Measurements from ENCODE around the gene PAPPA. TPM values are rescaled to one million over a fixed set of nuclear protein-coding genes. Genes with fewer than 3 reads are reported as not detected.

Gene PAPPA
- total RNA-seq, 2 donors from 2014 or later: not detected

- H3K4me1 Mint-ChIP-seq (ENCODE audit: low read depth): no peaks in the 10 kb centered on the region
- no peak for ATAC-seq (replicated peaks in 1 of 2)
- H3K27me3 Mint-ChIP-seq (ENCODE audit: low read depth): no peaks in the 10 kb centered on the region
- no peak overlapping the region for H3K27ac Mint-ChIP-seq
- H3K9me3 Mint-ChIP-seq: no peaks in the 10 kb centered on the region
- H3K36me3 Mint-ChIP-seq (ENCODE audit: insufficient read depth in 2 of 2): no peaks in the 10 kb centered on the region
- DNase-seq: no peak
- H3K4me3 Mint-ChIP-seq: no peak overlapping the region
Observed at GRCh38 chr9:116419181-116419580, 265.6 kb downstream of the PAPPA start.

DNA sequence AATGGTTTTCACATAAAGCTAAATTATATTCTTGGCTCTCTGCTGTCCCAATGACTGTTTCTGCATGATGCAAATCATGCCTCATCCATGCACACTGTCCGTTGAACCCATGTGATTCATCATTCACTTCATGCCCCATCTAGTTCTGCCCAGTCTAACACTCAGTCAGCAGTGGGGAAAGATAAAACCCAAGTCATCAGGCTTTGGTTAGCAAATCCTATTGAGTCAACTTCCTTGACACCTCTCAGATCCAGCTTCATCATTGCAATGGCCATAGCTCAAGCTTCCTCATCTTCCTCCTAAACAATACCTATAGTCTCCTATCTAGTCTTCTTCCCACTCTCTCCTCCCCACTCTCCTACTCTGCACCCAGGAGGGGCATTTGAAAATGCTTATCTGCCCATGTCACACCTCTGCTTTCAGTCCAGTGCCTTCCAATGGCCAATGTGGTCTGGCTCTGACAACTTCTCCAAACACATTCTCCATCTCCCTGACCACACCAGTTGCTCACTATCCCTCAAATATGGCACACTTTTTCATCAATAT lies 267.5 kb downstream of the PAPPA start:
- Mint-ChIP-seq H3K4me1 (ENCODE audit: low read depth) (no peaks in the 10 kb centered on the region), H3K4me3 (no peak overlapping the region), H3K27ac (no peak overlapping the region), H3K36me3 (ENCODE audit: insufficient read depth in 2 of 2) (peaks cover 0 to 2% of the 10 kb centered on the region in 2 donors), H3K27me3 (ENCODE audit: low read depth) (no peaks in the 10 kb centered on the region), H3K9me3 (no peaks in the 10 kb centered on the region)
- ATAC-seq (replicated peaks in 1 of 2) (no peak), DNase-seq (no peak)

DNA sequence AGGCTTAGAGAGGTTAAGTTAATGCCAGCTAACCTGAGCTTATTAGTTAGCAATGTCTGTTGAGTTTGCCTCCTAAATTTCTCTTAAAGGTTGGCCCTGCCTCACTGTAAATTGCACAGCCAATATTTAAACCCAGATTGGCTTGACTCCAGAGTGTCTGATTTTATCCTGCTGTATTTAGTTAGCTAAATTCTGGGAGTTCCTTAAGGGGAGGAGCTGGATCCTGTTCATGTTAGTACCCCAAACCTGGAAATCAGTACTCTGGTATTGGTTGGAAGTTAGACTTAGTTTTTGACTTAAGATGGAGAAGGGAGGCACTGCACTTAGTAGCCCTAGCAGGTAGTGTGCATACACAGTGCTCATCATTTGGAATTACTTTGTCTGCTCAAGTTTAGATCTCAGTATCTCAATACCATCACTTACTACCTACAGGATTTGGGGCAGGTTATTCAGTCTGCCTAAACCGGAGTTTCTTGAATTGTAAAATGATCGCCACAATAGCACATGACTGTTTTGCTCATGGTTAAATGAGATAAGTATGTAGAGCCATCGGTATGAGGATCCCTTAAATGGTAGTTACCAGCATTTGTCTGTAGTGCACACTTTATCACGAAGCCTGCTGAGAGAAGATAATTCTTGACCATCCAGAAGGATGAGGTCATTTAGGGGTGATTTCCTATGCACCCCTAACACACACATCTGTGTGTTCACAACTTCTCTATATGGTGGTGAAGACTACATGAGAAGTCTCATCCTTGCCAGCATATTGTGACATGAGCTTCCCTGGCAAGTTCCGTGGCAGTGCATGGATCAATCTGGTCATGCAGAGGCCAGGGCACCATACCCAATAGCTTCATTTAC lies 268.8 kb downstream of the PAPPA start:
- H3K4me1 Mint-ChIP-seq (ENCODE audit: low read depth): no peaks in the 10 kb centered on the region
- no peak for DNase-seq
- no peaks in the 10 kb centered on the region for H3K9me3 Mint-ChIP-seq
- no peak overlapping the region for H3K27ac Mint-ChIP-seq
- no peaks in the 10 kb centered on the region for H3K27me3 Mint-ChIP-seq (ENCODE audit: low read depth)
- peaks cover 0 to 2% of the 10 kb centered on the region in 2 donors for H3K36me3 Mint-ChIP-seq (ENCODE audit: insufficient read depth in 2 of 2)
- H3K4me3 Mint-ChIP-seq: no peak overlapping the region
- no peak for ATAC-seq (replicated peaks in 1 of 2)

- DNase-seq: no peak
- no peak for ATAC-seq (replicated peaks in 1 of 2)
- Mint-ChIP-seq H3K9me3 (no peaks in the 10 kb centered on the region), H3K27ac (no peak overlapping the region), H3K4me3 (no peak overlapping the region), H3K36me3 (ENCODE audit: insufficient read depth in 2 of 2) (peaks cover 0 to 4% of the 10 kb centered on the region in 2 donors), H3K4me1 (ENCODE audit: low read depth) (no peaks in the 10 kb centered on the region), H3K27me3 (ENCODE audit: low read depth) (no peaks in the 10 kb centered on the region)
Observed at GRCh38 chr9:116423149-116423548, 269.6 kb downstream of the PAPPA start.

DNA sequence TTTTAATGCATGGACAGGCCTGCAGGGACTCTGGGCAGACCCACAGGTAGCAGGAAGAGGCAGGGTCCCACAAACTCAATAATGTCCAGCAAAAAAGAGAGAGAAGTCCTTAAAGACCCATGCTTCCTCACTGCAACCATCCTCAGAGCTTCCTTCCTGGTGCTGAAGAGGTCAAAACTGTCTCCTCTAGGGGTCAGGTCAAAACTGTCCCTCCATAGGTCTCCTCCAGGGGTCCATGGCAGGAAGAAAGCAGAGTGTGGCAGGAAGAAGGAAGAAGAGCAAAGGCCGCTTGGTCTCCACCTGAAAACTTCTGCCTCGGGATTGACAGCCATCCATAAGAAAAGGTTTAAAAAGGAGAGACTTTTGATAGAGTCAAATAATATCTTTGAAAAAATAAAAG lies 271.7 kb downstream of the PAPPA start:
- Mint-ChIP-seq H3K4me3 (no peak overlapping the region), H3K36me3 (ENCODE audit: insufficient read depth in 2 of 2) (peaks cover 0 to 4% of the 10 kb centered on the region in 2 donors), H3K9me3 (no peaks in the 10 kb centered on the region), H3K4me1 (ENCODE audit: low read depth) (no peaks in the 10 kb centered on the region), H3K27me3 (ENCODE audit: low read depth) (no peaks in the 10 kb centered on the region), H3K27ac (no peak overlapping the region)
- DNase-seq (no peak), ATAC-seq (replicated peaks in 1 of 2) (no peak)

DNA sequence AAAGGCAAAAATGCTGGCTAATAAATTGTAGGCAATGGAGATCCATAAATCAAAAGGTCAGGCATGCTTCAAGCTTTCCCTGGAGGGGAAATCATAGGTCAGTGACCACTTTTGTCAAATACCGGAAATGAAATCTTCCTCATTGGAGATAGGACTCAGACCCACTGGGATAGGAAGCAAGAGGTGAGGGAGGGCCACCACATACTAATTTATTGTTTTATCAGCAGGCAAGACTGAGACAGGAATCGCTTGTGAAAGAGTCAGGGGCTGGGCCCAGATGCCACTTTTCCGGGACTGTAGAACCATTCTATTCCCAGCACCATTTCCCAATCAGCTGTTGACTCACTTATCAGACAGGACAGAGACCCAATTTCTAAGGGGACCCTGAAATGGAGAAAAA lies 277.3 kb downstream of the PAPPA start:
- ATAC-seq (replicated peaks in 1 of 2): no peak
- H3K27me3 Mint-ChIP-seq (ENCODE audit: low read depth): no peaks in the 10 kb centered on the region
- H3K4me3 Mint-ChIP-seq: no peak overlapping the region
- no peaks in the 10 kb centered on the region for H3K4me1 Mint-ChIP-seq (ENCODE audit: low read depth)
- H3K27ac Mint-ChIP-seq: no peak overlapping the region
- DNase-seq: no peak
- H3K36me3 Mint-ChIP-seq (ENCODE audit: insufficient read depth in 2 of 2): peaks cover 0 to 2% of the 10 kb centered on the region in 2 donors
- peaks cover 0 to 3% of the 10 kb centered on the region in 2 donors for H3K9me3 Mint-ChIP-seq

DNA sequence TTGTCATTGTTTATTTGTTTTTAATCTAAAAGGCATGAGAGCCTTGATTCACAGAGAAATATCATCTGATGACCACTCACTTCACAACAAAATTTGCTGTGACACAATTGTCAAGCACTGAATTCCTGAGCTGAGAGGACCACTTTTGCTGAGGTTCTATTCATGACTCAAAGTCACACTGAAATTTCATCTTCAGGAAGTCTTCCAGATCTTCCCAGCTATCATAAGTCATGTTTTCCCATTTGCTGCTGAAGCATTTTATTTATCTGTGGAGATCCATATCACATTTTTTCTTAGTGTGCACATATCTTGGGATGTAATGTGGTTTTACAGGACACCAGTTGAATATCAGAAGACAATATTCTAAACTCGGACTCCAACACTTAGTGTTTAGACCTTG lies 278.5 kb downstream of the PAPPA start:
- no peaks in the 10 kb centered on the region for H3K27me3 Mint-ChIP-seq (ENCODE audit: low read depth)
- peaks cover 0 to 2% of the 10 kb centered on the region in 2 donors for H3K36me3 Mint-ChIP-seq (ENCODE audit: insufficient read depth in 2 of 2)
- H3K4me3 Mint-ChIP-seq: no peak overlapping the region
- DNase-seq: no peak
- no peak overlapping the region for H3K27ac Mint-ChIP-seq
- no peak for ATAC-seq (replicated peaks in 1 of 2)
- H3K9me3 Mint-ChIP-seq: peaks cover 0 to 3% of the 10 kb centered on the region in 2 donors
- no peaks in the 10 kb centered on the region for H3K4me1 Mint-ChIP-seq (ENCODE audit: low read depth)

DNA sequence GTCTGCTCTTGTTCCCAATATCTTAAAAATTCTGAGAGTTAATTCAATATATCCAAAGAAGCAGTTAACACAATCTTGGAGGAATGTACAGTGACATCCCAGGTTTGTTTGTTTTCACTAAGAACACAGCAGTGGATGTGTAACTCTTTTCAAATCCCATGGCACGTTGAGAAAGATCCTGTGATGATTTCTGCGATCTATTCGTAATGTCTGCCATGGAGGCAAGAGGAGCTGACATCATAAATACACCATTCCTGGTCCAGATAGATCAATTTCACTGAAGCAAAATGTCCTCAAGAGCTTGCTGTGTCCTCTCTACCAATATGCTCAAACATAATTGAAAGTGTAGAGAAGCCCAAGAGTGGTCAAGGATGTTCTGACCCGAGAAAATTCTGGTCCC lies 280.7 kb downstream of the PAPPA start:
- DNase-seq: no peak
- H3K27ac Mint-ChIP-seq: no peak overlapping the region
- no peak for ATAC-seq (replicated peaks in 1 of 2)
- H3K36me3 Mint-ChIP-seq (ENCODE audit: insufficient read depth in 2 of 2): no peaks in the 10 kb centered on the region
- H3K27me3 Mint-ChIP-seq (ENCODE audit: low read depth): no peaks in the 10 kb centered on the region
- no peak overlapping the region for H3K4me3 Mint-ChIP-seq
- no peaks in the 10 kb centered on the region for H3K4me1 Mint-ChIP-seq (ENCODE audit: low read depth)
- peaks cover 0 to 3% of the 10 kb centered on the region in 2 donors for H3K9me3 Mint-ChIP-seq

- DNase-seq: no peak
- Mint-ChIP-seq H3K27ac (no peak overlapping the region), H3K9me3 (peaks cover 0 to 1% of the 10 kb centered on the region in 2 donors), H3K4me1 (ENCODE audit: low read depth) (no peaks in the 10 kb centered on the region), H3K36me3 (ENCODE audit: insufficient read depth in 2 of 2) (peaks cover 5 to 8% of the 10 kb centered on the region in 2 donors), H3K27me3 (ENCODE audit: low read depth) (no peaks in the 10 kb centered on the region), H3K4me3 (no peak overlapping the region)
- no peak for ATAC-seq (replicated peaks in 1 of 2)
Observed at GRCh38 chr9:116435706-116436105, 282.1 kb downstream of the PAPPA start.

DNA sequence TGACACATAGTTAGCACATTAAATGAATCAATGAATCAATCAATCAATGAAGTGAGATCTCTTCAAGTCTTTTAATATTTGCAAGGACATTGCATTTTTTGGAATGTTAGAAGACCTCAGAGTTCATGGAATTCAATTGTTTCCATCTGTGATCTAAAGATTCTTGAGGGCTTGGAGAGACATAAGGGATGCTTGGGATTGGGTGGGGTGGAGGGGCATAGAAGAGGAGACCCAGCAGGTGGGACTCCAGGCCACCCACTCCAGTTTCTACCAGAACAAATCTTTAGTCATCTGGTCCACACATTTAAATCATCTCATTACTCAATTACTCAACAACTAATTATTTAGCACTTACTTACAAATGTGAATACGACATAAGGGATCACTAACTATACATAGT lies 282.5 kb downstream of the PAPPA start:
- no peaks in the 10 kb centered on the region for H3K27me3 Mint-ChIP-seq (ENCODE audit: low read depth)
- peaks cover 5 to 9% of the 10 kb centered on the region in 2 donors for H3K36me3 Mint-ChIP-seq (ENCODE audit: insufficient read depth in 2 of 2)
- peaks cover 0 to 1% of the 10 kb centered on the region in 2 donors for H3K9me3 Mint-ChIP-seq
- DNase-seq (no peak), ATAC-seq (replicated peaks in 1 of 2) (no peak)
- H3K4me1 Mint-ChIP-seq (ENCODE audit: low read depth): no peaks in the 10 kb centered on the region
- no peak overlapping the region for H3K27ac Mint-ChIP-seq
- no peak overlapping the region for H3K4me3 Mint-ChIP-seq

DNA sequence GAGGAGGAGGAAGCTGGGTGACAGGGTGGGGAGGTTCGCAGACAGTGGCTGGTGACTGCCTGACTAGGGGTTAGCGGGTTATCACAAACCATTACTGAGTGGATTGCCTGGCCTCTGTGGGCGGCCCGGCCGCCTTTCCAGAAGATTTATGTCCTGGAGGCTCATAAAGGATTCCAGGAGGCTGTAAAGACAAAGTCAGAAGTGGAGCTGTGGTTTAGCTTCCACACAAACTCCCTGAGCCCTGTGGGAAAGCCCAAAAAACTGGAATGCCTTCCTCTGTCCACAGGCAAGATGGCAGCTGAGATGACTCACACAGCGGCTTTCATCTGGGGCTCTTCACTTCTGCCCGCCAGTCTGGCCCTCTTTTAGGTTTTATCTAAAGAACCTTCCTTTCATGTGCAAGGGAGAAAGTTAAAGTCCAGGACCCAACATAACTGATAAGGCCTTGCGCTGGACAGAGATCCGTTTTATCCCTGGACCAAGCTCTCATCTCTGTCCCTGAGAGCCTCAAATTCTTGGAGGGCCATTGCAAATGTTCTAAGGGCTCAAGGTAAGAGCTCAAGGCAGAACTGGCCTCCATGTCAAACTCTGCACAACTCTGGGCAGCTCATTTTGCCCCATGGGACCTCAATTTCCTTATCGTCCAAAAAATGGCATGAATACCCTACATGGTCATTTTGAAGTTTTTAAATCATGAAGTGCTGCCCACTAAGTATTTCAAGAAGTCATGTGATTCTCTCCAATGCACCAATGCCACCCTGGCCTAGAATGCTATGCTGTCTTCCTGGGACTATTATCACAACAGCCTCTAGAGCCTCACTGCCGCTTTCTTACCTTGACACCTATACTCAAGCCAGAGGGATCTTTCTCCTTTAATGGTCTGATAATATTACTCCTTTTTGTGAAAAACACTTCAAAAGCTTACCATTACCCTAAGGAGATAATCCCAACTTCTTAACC lies 284.1 kb downstream of the PAPPA start:
- ATAC-seq (replicated peaks in 1 of 2): no peak
- Mint-ChIP-seq H3K27me3 (ENCODE audit: low read depth) (no peaks in the 10 kb centered on the region), H3K4me3 (no peak overlapping the region), H3K36me3 (ENCODE audit: insufficient read depth in 2 of 2) (peaks cover 5 to 9% of the 10 kb centered on the region in 2 donors), H3K27ac (no peak overlapping the region), H3K4me1 (ENCODE audit: low read depth) (no peaks in the 10 kb centered on the region), H3K9me3 (no peaks in the 10 kb centered on the region)
- no peak for DNase-seq

- H3K4me3 Mint-ChIP-seq: no peak overlapping the region
Observed at GRCh38 chr9:116442528-116442927, 288.9 kb downstream of the PAPPA start.

DNA sequence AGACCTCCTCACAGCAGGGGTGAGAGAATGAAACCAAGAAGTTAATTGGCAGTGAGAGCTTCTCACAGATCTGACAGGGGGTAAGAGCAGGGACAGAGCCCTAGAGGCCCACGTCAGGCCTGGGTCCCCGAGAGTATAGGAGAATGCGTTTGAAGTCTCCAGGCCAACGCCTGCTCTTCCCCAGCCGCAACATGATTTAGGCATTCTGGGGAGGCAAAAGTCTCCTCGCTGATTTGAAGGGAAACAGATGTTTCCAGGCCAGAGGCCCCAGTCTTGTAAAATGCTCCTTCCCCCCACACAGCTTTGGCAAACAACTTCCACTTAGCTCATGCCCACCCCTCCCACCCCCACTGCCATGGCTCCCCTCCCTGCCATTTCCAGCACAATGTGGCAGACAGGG lies 294.3 kb downstream of the PAPPA start:
- Mint-ChIP-seq H3K27ac (no peak overlapping the region), H3K9me3 (no peaks in the 10 kb centered on the region), H3K36me3 (ENCODE audit: insufficient read depth in 2 of 2) (no peaks in the 10 kb centered on the region), H3K4me3 (no peak overlapping the region), H3K4me1 (ENCODE audit: low read depth) (no peaks in the 10 kb centered on the region), H3K27me3 (ENCODE audit: low read depth) (no peaks in the 10 kb centered on the region)
- DNase-seq (no peak), ATAC-seq (replicated peaks in 1 of 2) (no peak)

More at GRCh38 chr9:116442528-116442927, 288.9 kb downstream of the PAPPA start:
- DNase-seq (no peak), ATAC-seq (replicated peaks in 1 of 2) (no peak)
- H3K27me3 Mint-ChIP-seq (ENCODE audit: low read depth): no peaks in the 10 kb centered on the region
- no peaks in the 10 kb centered on the region for H3K4me1 Mint-ChIP-seq (ENCODE audit: low read depth)
- H3K36me3 Mint-ChIP-seq (ENCODE audit: insufficient read depth in 2 of 2): peaks cover 5 to 9% of the 10 kb centered on the region in 2 donors
- H3K27ac Mint-ChIP-seq: no peak overlapping the region
- no peaks in the 10 kb centered on the region for H3K9me3 Mint-ChIP-seq

Measured in activated T-cell treated with anti-CD3 and anti-CD28 coated beads, Interleukin-2, amount 50 U/mL, for 72 hours (primary cell).